GM12865 (cell line): Measurements from ENCODE around the gene KMT2A.

ENCODE experiments used
- DNase-seq: peaks from one replicate; pipeline ENCODE4 v3.0.0; 2010; ENCODE audit warnings: low read depth
- H3K4me3 ChIP-seq: 2 replicates; pipeline ENCODE4 v1.5.1; 2011; ENCODE audit warnings: mild to moderate bottlenecking, low read depth, low read length, control low read depth
- TF ChIP-seq, protein P1 (sequence below): IDR thresholded peaks from 2 replicates; pipeline ENCODE4 v1.5.1; 2011; ENCODE audit warnings: low read length, control low read depth, low read depth, inconsistent platforms; ENCODE audit not compliant: insufficient read depth; ENCODE audit errors: missing control alignments

Gene KMT2A

DNA sequence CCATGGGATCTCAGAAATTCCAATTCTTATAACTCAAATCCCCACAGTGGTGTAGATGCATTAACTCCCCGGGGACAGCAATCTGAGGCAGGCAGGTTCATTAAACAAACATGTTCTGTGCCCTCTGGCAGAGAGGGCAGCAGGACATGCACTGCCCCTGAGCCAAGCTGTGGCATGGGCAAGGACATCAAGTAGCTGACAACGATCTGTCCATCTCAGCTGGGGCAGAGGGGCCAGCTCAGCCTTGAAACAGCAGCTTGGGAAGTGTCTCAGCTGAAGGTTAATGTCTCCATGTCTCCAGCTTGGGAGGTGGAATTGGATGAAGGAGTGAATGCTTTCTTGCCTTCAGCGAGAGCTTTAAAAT is 108.3 kb downstream of the KMT2A start:
- TF ChIP-seq, protein P1, sequence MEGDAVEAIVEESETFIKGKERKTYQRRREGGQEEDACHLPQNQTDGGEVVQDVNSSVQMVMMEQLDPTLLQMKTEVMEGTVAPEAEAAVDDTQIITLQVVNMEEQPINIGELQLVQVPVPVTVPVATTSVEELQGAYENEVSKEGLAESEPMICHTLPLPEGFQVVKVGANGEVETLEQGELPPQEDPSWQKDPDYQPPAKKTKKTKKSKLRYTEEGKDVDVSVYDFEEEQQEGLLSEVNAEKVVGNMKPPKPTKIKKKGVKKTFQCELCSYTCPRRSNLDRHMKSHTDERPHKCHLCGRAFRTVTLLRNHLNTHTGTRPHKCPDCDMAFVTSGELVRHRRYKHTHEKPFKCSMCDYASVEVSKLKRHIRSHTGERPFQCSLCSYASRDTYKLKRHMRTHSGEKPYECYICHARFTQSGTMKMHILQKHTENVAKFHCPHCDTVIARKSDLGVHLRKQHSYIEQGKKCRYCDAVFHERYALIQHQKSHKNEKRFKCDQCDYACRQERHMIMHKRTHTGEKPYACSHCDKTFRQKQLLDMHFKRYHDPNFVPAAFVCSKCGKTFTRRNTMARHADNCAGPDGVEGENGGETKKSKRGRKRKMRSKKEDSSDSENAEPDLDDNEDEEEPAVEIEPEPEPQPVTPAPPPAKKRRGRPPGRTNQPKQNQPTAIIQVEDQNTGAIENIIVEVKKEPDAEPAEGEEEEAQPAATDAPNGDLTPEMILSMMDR = no peak
- H3K4me3 ChIP-seq = no peak overlapping the region
- DNase-seq = no peak

DNA sequence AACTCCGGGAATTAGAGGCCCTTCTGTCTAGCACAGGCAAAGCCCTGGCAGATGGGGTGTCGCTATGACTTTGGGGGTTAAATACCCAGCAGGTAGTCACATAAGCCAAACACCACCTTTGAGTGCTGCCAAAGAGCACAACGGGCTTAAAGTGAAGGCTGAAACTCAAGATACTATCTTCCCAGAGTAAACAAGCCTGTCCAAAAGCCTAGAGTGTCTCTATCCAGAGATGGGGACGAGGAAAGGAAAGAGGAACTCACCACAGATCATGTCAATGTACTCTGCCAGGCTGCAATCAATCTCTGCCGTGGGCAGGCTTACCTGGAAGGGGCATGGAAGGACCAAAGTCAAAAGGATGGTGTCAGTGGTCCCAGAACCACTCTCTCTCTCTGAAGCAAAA is 109.2 kb downstream of the KMT2A start:
- no peak overlapping the region for H3K4me3 ChIP-seq
- DNase-seq = no peak
- TF ChIP-seq, protein P1 = no peak

DNA sequence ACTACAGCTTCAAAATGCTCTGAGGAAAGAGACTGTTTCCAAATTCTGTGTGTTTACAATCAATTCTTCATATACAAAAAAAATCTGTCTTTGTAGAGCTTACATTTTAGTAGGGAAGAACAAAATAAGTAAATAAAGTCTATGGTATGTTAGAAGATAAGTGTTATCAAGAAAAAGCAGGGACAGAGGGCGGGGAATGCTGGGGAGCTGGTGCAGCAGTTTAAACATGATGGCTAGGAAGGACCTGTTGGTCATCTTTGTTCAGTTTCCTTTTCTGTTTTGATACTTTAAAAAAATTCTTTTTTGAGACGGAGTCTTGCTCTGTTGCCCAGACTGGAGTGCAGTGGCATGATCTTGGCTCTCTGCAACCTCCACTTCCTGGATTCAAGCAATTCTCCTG is 110.8 kb downstream of the KMT2A start:
- TF ChIP-seq, protein P1 = no peak
- DNase-seq = no peak
- no peak overlapping the region for H3K4me3 ChIP-seq

DNA sequence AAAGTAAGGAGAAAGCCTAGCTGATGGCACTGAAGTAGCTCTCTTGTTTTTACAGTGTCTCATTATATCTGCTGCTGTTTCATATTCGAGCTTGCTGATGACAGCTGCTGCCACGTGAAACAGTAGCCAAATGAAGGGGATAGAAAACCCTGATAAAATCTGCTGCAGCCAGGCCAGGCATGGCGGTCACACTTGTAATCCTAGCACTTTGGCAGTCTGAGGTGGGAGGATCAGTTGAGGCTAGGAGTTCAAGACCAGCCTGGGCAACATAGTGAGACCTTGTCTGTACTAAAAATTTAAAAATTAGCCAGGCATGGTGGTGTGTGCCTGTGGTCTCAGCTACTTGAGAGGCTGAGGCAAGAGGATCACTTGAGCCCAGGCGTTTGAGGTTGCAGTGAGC is 116.0 kb downstream of the KMT2A start:
- TF ChIP-seq, protein P1 = no peak
- DNase-seq = no peak
- no peak overlapping the region for H3K4me3 ChIP-seq

DNA sequence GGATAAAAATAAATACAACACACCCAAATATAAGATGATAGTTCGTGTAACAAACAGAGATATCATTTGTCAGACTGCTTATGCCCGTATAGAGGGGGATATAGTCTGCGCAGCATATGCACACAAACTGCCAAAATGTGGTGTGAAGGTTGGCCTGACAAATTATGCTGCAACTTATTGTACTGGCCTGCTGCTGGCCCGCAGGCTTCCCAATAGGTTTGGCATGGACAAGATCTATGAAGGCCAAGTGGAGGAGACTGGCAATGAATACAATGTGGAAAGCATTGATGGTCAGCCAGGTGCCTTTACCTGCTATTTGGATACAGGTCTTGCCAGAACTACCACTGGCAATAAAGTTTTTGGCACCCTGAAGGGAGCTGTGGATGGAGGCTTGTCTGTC is 124.5 kb downstream of the KMT2A start:
- DNase-seq = no peak
- TF ChIP-seq, protein P1 = no peak

DNA sequence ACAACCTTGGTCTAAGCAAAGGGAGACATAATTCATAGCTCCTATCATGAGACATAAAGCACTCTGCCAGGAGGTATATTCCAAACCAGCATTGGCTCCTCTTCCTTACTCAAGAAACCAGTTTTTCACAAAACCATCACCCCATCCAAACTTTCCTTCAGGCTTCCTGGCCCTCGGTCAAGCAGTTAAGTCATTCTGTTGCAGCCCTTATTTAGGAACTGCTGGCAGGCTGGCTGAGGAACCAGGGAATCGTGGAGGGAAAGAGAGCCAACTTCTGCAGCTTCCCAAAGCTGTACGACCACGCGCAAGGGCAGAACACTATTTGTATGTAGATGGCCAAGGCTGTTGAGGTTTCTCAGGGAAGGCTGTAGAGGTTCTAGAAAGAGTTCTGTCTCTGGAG is 128.8 kb downstream of the KMT2A start:
- TF ChIP-seq, protein P1 = no peak
- no peak overlapping the region for H3K4me3 ChIP-seq
- no peak for DNase-seq

More for the DNA sequence above, 124.5 kb downstream of the KMT2A start:
- no peak overlapping the region for H3K4me3 ChIP-seq

DNA sequence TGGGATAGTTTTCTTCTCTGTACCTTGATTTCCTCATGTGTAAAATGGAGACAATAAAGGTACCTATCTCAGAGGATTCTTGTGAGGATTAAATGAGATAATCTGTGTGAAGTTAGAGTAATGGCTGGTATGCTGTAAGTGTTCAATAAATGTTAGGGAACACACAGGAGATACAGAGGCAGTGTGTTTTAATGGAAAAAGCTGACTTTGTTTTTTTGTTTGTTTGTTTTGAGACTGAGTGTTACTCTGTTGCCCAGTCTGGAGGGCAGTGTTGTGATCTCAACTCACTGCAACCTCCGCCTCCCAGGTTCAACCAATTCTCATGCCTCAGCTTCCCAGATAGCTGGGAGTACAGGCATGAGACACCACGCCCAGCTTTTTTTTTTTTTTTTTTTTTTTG is 133.4 kb downstream of the KMT2A start:
- no peak for DNase-seq
- TF ChIP-seq, protein P1 = no peak

More for the DNA sequence above, 133.4 kb downstream of the KMT2A start:
- H3K4me3 ChIP-seq = no peak overlapping the region
